8988T (cell line): ENCODE results near the gene CLDN9.
A peak's percentile ranks its signal among the peaks of the same experiment; 100 is the strongest.

Experiments used
- DNase-seq: peaks from one replicate; pipeline ENCODE4 v3.0.0; 2011

The CLDN9 gene

GRCh38 chr16:3000540-3000939 is 12.2 kb upstream of the CLDN9 start:
- DNase-seq = no peak

GRCh38 chr16:3001316-3001715 is 11.4 kb upstream of the CLDN9 start:
- DNase-seq = no peak

- peak; percentile 91 for DNase-seq
Observed at GRCh38 chr16:3003582-3004270, 9.0 kb upstream of the CLDN9 start.

GRCh38 chr16:3004319-3004718 is 8.4 kb upstream of the CLDN9 start:
- no peak for DNase-seq

- no peak for DNase-seq
Observed at GRCh38 chr16:3004781-3005284, 7.9 kb upstream of the CLDN9 start.

- no peak for DNase-seq
Observed at GRCh38 chr16:3007059-3007956, 5.4 kb upstream of the CLDN9 start.

GRCh38 chr16:3007957-3008689 is 4.6 kb upstream of the CLDN9 start:
- DNase-seq = no peak

GRCh38 chr16:3008690-3009037 is 4.1 kb upstream of the CLDN9 start:
- DNase-seq = no peak

GRCh38 chr16:3009568-3010390 is 2.9 kb upstream of the CLDN9 start:
- DNase-seq = no peak

- DNase-seq = no peak
Observed at GRCh38 chr16:3010510-3010909, 2.2 kb upstream of the CLDN9 start.

- DNase-seq = no peak
Observed at GRCh38 chr16:3012246-3012645, 477 bp upstream of the CLDN9 start.

- DNase-seq = no peak
Observed at GRCh38 chr16:3013491-3013951, 798 bp downstream of the CLDN9 start.

GRCh38 chr16:3013998-3014690 is 1.4 kb downstream of the CLDN9 start:
- no peak for DNase-seq

GRCh38 chr16:3014971-3015370 is 2.2 kb downstream of the CLDN9 start:
- DNase-seq = no peak

- DNase-seq = no peak
Observed at GRCh38 chr16:3015865-3016521, 3.3 kb downstream of the CLDN9 start.

- DNase-seq = no peak
Observed at GRCh38 chr16:3017344-3017743, 4.6 kb downstream of the CLDN9 start.

GRCh38 chr16:3017794-3018506 is 5.2 kb downstream of the CLDN9 start, which contains the start of gene CLDN6:
CLDN6 (minus strand) TSS chr16:3018183; CDS start chr16:3016021, 2,162 bp downstream.
- no peak for DNase-seq

- no peak for DNase-seq
Observed at GRCh38 chr16:3019594-3020246, 7.0 kb downstream of the CLDN9 start.

GRCh38 chr16:3020247-3020603 is 7.5 kb downstream of the CLDN9 start, which contains the start of gene TNFRSF12A:
TNFRSF12A (plus strand) TSS chr16:3020368; CDS start chr16:3020398, 30 bp downstream.
- DNase-seq = peak; percentile 74
